ENCODE results near the gene FER. TPM values are rescaled to one million over a fixed set of nuclear protein-coding genes. Genes with fewer than 3 reads are reported as not detected.

FER gene
- total RNA-seq, 1 experiment from 2014 or later: 18.0 TPM

DNA sequence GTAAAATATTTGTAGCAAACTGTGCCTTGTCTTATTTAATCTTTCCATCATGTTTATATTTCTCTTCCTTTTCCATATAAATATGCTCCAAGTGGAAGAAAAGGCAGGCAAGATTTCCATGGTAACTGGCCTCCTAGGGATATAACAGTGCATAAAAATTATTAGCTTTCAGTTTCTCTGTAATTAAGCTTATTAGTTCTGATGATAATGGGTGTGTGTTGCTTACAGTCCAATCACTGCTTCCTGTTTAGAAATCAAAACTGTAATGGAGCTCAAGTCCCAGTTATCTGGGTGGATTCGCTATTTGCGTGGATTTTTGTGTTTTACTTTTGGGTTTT lies 449.1 kb downstream of the FER start:
- Histone ChIP-seq H3K4me1 (ENCODE audit: insufficient read depth, low read length) (peaks cover 18% of the 10 kb centered on the region; the same call in 1 of the 2 replicates), H3K18ac (ENCODE audit: insufficient read length, low read depth, low read length) (no peak overlapping the region), H2BK12ac (ENCODE audit: insufficient read length, low read depth, low read length) (no peak overlapping the region), H2BK20ac (ENCODE audit: low read depth, low read length, poor library complexity, severe bottlenecking) (no peak overlapping the region), H2AK5ac (ENCODE audit: insufficient read length, low read length) (no peak overlapping the region), H3T11ph (ENCODE audit: low read length) (no peak overlapping the region), H2BK15ac (ENCODE audit: low read depth, low read length) (no peak overlapping the region), H2AFZ (ENCODE audit: low read length) (no peak overlapping the region), H3K14ac (ENCODE audit: insufficient read depth, low read length) (no peak overlapping the region), H3K27me3 (ENCODE audit: insufficient read depth, low read length) (no peaks in the 10 kb centered on the region), H3K23me2 (ENCODE audit: insufficient read length, low read depth, low read length, poor library complexity, severe bottlenecking) (no peaks in the 10 kb centered on the region), H4K5ac (ENCODE audit: insufficient read length, low read depth, low read length) (no peak overlapping the region), H2BK120ac (ENCODE audit: low read depth, low read length, poor library complexity, severe bottlenecking) (no peak overlapping the region), H4K20me1 (ENCODE audit: control insufficient read depth, insufficient read depth, insufficient read length) (no peaks in the 10 kb centered on the region), H3K23ac (ENCODE audit: insufficient read length, low read depth, low read length) (no peak overlapping the region), H3K27ac (ENCODE audit: insufficient read length, low read depth, low read length) (no peak overlapping the region), H4K91ac (ENCODE audit: insufficient read length, low read depth, low read length) (no peak overlapping the region), H3K9me3 (ENCODE audit: control insufficient read depth, low read depth, low read length) (no peaks in the 10 kb centered on the region), H3K56ac (ENCODE audit: insufficient read length, low read depth, low read length) (no peak overlapping the region), H3K79me1 (ENCODE audit: insufficient read depth, low read depth, low read length, poor library complexity, severe bottlenecking) (no peaks in the 10 kb centered on the region), H3K9ac (ENCODE audit: extremely low read depth, insufficient read length, low read length) (no peak overlapping the region), H3K79me2 (ENCODE audit: insufficient read depth, low read length) (no peaks in the 10 kb centered on the region), H2BK5ac (ENCODE audit: insufficient read length, low read length) (no peak overlapping the region), H3K4me2 (ENCODE audit: insufficient read depth, insufficient read length, low read length) (no peak overlapping the region), H4K8ac (replicated peaks; ENCODE audit: insufficient read length, low read depth, low read length) (no peak overlapping the region), H3K4ac (ENCODE audit: low read depth, low read length) (no peak overlapping the region)
- Mint-ChIP-seq H3K9me3 (no peaks in the 10 kb centered on the region), H3K4me1 (peaks cover 45% of the 10 kb centered on the region in 2 experiments), H3K27me3 (ENCODE audit: low read depth) (no peaks in the 10 kb centered on the region), H3K27ac (no peak overlapping the region), H3K36me3 (ENCODE audit: insufficient read depth in 1 of 3, low read depth in 3 of 3) (no peaks in the 10 kb centered on the region; a peak in 2 of 7 replicates), H3K4me3 (no peak overlapping the region)
- TF ChIP-seq, protein P1, sequence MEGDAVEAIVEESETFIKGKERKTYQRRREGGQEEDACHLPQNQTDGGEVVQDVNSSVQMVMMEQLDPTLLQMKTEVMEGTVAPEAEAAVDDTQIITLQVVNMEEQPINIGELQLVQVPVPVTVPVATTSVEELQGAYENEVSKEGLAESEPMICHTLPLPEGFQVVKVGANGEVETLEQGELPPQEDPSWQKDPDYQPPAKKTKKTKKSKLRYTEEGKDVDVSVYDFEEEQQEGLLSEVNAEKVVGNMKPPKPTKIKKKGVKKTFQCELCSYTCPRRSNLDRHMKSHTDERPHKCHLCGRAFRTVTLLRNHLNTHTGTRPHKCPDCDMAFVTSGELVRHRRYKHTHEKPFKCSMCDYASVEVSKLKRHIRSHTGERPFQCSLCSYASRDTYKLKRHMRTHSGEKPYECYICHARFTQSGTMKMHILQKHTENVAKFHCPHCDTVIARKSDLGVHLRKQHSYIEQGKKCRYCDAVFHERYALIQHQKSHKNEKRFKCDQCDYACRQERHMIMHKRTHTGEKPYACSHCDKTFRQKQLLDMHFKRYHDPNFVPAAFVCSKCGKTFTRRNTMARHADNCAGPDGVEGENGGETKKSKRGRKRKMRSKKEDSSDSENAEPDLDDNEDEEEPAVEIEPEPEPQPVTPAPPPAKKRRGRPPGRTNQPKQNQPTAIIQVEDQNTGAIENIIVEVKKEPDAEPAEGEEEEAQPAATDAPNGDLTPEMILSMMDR (conservative IDR thresholded peaks at IDR 0.05): no peak
- no CpG with 5 or more reads among the region's 2 CpGs for WGBS (ENCODE audit: extremely low coverage, insufficient read length, low lambda C conversion rate)
- DNase-seq: no peak
